Measurements from ENCODE around the gene EFNB2.
A peak's percentile ranks its signal among the peaks of the same experiment; 100 is the strongest.

Gene EFNB2, protein sequence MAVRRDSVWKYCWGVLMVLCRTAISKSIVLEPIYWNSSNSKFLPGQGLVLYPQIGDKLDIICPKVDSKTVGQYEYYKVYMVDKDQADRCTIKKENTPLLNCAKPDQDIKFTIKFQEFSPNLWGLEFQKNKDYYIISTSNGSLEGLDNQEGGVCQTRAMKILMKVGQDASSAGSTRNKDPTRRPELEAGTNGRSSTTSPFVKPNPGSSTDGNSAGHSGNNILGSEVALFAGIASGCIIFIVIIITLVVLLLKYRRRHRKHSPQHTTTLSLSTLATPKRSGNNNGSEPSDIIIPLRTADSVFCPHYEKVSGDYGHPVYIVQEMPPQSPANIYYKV

DNA sequence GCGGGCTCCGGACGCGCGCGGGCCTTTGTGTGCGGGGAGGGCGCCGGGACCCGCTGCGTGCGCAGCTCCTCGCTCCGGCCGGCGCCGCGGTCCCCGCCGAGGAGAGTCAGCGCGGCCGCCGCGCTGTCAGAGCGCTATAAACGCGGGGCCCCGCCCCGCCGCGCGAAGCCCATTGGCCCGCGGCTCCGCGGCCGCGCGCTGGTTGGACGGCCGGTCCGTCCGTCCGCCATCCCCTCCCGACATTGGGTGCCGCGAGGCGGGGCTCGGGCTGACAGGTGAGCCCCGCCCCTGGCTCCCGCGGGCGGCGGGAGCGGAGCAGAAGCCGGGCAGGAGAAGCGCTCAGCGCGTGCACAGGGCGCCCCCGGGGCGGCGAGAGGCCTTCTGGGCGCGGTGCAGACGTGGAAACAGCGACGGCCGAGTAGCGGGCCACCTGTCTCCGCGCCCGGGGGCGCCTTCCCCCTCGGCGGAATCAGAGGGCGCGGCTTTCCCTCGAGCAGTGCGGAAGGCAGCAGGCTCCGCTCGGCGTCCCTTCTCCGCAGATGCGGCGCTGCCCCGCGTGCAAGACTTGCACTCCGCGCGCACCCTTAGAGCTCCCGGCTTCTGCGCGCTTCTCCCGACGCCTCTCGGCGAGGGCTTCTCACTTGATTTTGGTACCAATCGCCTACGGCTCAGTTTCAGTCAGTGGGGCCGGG lies at the start of gene EFNB2:
Gene EFNB2 (minus strand): TSS at position 111 of the 692 bp plus-strand sequence. CDS start 698 bp downstream, outside the sequence.
- DNase-seq = peak; percentile 94

DNA sequence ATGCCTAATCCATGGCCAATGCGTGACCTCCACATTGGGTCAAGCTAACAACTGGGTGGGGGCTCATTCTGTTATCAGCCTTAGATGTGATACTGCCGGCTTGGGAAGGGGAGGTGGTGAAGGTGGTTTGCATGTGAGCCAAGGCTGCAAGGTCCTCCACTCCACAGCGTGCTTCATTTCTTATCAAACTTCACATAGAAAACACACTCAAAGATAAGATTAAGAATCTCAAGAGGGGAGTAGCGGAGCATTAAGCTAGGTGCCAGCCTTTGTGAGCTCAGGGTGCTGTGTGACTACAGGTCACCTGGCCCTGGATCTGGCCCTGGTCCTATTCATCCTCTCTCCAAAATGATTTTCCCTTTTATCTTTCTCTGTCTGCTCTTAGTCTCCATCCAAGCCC lies 45.8 kb upstream of the EFNB2 start:
- no peak for DNase-seq

DNA sequence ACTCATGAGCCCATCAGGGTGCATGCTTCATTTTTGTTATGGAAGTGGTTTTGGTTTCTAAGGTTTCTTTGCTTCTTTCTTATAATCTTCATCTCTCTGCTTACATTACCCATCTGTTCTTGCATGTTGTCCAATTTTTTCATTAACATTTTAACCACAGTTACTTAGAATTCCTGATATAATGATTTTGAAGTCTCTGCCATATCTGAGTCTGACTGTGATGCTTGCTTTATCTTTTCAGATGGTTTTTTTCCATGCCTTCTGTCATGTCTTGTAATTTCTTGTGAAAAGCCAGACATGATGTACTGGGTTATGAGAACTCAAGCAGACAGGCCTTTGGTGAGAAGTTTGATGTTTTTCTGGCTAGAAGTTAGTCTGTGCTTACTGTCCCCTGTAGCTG lies 40.4 kb upstream of the EFNB2 start:
- DNase-seq = no peak

DNA sequence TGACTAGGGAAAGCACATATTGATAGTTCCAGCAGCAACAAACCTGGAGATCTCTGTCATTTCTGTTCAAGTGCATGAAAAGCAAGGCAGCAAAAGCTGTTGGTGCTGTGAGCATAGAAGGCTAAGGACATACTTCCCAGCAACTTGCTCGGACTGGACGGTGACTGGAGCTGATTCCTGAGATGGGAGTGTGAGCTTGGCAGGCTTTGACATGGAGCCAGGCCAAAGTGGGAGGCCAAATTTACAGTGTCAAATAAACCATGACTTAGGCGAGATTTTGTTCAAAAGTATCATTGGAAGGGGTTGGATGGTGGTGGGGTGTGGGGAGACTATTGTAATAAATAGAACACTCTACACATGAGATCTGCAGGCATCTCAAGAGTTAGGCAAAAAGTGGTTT lies 38.4 kb upstream of the EFNB2 start:
- DNase-seq = no peak

DNA sequence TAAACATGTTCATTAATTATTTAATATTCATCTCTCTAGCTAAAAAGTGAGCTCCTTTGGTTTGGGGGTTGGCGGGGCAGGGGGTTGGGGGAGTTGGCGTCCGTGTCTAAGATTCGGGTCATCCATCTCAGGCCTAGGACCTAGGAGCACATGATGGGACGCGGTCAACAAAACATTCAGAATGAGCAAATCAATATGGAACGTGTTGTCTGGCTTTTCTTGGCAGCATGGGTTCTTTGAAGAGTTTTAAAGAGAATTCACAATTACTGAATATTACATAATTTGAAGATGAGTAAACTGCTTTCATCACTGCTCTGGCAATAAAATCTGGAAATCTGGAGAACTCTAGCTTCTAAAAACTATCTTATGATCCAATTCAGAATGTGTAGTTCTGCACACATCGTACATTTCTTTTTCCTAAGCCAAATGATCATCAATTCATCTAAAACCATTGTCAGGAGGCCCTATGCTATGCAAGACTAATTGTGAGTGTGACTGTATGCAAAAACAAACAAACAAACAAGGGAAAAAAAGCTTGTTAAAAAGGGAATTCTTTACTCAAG lies 37.9 kb upstream of the EFNB2 start:
- peak; percentile 46 for DNase-seq

DNA sequence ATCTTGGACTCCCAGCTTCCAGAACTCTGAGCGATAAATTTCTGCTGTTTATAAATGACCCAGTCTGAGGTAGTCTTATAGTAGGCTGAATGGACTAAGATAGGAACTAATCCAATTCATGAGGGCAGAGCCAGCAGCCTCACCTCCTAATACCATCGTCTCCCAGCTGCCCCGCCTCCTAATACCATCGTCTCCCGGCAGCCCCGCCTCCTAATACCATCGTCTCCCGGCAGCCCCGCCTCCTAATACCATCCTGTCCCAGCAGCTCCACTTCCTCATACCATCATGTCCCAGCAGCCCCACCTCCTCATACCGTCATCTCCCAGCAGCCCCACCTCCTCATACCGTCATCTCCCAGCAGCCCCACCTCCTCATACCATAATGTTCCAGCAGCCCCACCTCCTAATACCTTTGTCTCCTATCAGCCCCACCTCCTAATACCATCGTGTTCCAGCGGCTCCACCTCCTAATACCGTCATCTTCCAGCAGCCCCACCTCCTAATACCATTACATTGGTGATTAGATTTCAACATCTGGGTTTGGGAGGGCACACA lies 34.9 kb upstream of the EFNB2 start:
- DNase-seq = peak; percentile 41

DNA sequence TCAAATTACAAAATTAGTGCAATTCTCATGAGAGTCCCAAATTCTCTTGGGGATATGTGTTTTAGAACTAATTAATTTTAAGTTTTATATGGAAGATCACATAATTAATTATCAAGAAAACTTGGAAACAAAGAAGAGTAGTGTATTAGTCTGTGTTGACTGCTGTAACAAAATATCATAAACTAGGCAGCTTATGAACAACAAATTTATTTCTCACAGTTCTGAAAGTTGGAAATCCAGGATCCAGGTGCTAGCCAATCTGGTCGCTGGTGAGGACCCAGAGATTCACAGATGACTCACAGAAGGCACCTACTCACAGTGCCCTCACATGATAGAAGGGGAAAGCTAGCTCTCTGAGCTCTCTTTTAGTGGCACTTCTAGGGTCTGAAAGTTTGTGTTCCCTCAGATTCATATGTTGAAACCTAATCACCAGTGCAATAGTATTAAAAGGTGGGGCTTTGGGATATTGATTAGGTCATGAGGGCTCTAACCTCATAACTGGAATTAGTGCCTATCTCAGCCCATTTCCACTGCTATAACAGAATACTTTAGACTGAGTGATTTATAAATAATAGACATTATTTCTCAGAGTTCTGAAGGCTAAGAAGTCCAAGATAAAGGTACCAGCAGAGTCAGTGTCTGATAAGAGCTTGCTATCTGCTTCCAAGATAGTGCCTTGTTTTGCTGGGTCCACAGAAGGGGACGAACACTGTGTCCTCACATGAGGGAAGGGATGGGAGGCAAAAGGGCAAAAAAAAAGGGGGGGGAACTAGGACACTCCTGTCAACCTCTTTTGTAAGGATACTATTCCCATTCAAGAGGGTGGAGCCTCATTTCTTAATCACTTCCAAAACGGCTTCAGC lies 34.0 kb upstream of the EFNB2 start:
- no peak for DNase-seq

DNA sequence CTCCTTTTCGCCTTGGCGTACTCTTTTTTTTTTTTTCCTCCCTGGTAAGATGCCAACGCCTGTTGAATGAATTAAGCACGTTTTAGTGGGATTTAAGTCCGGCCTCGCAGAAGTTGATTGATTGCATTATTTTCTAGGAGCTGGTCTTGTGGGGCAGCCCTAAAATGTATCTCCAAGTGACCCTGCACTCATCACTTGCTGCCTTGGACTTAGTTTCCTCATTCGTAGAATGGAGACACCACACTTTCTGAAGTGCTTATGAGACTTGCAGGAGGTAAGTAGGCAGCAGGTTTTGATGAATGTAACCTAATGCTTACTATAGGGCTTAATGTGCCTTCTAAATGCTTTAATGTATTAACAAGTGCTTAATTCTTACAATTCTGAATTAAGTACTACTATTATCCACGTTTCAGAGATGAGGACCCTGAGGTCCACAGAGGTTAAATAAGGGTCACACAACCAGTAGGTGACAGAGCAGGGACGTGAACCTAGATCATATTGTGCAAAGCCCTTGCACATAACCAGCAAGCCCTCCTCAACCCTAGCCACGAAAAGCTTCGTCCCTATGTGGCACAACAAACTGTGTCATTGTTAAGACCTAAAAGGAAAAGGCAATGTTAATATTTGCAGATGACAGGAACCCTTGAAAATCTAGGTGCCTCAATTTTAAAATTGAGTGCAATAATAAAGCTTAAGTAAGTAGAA lies 33.0 kb upstream of the EFNB2 start:
- no peak for DNase-seq

DNA sequence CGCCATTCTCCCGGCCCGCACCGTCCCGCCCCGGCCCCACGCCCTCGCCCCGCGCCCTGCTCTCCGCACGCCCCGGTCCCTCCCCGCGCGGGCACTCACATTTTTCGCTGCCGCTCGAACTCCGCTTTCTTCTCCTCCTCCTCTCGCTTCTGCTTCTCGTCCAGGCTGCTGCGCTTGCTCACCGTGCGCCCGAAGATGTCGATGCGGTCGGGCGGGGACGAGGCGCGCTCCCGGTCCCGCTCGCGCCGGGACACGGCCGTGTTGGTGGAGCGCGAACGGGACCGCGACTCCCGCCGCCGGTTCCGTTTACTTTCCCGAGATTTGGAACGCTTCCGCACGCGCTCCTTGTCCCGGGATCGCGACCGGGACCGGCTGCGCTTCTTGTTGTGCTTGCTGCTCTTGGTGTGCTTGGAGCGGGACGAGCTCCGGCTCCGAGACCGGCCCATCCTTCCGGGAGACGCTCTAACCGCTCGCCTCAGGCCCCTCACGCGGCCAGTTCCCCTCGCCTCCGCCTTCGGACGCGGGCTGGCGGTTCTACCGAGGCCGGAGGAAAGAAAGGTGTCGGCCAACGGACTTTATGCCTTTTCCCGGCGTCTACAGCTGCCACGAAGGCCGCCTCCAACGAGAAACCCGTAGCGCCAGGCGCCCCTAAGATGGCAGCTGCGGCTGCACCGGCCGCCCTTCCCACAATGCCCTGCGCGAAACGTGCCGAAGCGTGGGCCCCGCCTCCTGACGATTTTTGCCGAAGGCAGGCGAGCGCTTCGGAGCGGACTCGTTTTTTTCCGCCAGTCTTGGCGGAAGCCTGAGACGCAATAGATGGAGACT lies 32.2 kb upstream of the EFNB2 start, which contains the start of gene ARGLU1:
Gene ARGLU1 (minus strand): TSS at position 664 of the 825 bp plus-strand sequence. CDS start 218 bp downstream, at position 446.
- peak; percentile 90 for DNase-seq

DNA sequence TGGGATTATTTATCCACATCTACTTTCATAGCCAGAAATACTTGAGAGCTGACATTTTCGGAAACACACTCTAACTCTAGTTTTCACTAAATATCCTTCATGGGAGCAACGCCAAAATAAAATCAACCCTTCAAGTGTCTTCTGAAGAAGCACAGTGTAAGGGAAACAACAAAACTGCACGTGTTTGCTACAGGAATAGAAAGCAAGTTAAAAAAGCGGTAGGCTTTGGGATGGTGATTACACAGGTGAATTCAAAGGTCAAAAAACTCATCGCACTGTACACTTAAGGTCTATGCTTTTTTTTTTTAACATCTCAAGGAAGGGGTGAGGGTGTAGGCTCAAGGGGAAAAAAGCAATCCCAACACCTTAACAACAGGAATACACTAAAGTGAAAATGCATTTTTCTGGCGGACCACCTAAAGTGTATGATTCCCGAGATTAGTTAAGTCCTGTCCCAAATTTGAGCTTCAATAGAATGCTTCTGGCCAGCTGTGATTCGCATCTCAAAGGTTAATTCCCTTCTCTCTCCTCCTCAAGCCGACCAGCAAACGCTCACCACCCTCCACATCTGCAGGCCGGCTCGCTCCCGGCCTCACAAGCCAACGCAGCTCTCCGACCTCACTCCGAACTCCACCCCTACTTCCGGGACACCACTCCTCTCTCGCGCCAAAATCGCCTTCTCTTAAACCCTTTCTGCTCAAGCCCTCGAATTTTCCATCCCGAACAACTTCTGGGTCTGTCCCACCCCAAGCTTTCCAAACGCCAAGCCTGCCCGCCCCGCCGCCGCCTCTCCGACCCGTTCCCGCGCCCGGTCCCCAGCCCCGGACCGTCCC lies 31.4 kb upstream of the EFNB2 start:
- DNase-seq = peak; percentile 42

DNA sequence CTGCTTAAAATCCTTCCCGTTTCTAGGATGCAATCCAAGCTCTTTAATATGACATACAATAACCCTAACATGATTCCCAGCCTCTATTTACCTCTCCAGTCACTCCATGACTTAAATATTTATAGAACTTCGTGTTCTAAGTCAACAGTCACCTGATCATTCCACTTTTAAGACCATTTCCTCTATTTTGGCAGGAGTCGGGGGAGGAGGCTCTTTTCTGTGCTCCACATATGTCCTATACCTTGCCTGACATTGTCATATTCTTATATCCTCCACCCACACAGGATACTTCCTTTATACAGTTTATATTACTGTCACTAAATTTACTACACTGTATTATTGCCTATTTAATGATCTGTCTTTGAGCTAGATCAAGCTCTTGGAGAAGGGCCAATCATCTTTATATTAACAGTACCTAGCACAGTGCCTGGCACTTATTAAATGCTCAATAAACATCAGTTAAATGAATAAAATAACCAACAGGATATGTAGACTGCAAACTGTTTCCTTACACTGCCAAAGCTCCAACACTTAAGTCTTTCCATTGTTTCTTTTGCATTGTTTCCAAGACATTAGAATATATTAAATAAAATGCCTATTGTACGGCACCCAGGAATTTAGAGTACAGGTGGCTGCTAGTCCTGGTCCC lies 29.8 kb upstream of the EFNB2 start:
- no peak for DNase-seq

DNA sequence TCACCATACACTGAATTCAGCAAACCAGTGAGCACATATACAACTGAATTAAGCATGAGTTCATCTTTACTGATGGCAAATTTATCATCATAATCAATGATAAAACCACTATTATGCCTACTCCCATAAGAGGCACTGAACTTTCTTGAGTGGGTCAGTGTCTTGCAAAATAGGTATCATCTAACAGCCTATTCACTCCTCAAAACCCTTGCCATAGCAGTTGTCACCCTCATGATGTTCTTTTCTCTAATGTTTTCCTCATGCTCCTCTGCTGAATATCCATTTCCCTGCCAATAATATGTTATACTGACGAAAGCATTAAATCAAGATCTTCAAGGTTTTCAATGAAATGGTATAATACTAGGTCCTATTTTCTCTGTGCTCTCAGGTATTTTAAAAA lies 26.8 kb upstream of the EFNB2 start:
- DNase-seq = no peak

DNA sequence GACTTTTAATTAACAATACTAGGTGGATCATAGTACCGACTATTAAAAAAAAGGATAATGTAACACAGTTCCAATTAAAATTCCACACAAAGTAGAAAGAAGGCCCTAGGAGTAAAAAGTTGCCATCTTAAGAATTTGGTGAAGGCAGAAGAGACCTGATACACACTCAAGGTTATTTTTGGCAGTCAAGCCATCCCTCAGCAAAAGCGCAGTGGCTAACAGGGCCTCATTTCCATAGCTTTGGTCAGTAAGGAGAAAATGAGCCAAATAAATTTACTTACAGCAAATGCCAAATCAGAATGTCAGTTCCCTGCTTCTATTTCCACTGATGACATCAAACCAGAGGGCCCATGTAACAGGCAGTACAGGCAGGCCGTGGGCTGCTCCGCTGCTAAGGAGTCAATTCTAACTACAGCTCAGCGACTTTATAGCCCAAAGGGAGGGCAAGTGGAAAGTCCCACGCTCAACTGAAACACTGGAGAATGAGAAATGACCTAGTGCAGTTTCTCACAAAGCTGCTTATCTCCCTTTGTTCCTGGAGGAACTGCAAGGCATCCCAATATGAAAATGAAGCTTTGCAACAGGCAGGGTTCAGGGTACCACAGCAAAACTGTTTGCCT lies 26.2 kb upstream of the EFNB2 start:
- DNase-seq = no peak

DNA sequence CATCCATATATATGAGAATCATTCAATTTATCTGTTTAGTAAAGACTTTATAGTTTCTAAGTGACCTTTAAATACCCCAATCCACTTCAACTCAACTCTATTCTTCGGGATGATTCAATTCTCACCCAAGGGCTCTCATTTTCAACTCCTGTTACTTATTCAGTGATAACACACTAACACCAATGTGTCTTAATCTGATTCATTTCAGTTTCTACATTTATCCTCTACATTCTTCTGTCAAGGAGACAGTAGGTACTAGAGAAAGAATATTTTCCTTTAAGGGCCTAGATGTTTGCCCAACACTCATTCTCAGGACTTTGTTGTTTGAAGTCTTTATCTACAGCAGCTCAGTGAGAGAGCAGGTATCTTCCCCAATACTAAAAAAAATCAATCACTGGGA lies 25.4 kb upstream of the EFNB2 start:
- no peak for DNase-seq

DNA sequence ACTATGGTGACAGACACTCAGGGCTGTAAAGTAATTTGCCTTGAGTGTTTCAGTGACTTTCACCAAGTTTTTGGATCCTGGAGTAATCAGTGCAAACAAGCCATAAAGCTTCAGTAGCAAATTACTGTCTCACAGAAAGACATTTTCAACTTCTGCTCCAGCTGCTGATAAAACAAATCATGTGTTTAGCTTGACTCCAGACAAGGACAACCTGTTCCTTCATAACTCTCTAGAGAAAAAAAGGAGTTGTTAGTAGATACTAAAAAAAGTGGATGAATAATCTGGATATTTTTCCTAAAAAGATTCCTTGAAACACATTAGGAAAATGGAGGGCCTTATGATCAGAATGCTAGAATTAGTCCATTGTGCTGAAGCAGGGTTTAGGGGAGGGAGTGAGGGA lies 23.1 kb upstream of the EFNB2 start:
- DNase-seq = no peak

DNA sequence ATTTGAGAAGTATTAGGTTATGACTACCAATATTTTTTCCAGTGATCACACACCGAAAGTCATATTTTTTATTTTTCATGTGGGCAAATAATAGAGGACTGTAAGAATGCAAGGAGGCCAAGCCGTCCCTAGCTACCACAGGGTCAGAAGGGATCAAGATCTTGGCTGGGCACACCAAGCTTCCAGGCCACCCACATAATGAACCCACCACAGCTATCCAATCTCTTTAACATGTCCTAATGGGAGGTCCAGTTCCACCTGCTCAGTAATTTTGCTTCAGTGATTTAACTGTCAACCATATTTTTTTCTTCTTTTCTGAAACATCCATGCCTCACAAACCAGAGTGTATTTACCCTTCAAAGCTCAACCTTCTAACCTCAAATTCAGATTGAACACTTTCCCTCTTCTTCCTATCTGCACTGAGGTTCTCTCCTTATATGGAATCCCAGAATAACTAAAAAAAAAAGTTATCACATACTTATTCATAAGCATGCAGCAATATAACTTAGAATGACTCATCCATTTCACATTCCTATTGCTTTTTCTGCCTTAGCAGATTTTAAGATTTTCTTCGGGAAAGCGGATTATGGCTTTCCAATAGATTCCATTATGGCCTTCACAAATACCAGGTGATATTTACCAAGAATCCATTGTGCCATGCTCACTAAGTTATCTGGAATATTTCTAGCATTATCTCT lies 20.3 kb upstream of the EFNB2 start:
- DNase-seq = peak; percentile 48

DNA sequence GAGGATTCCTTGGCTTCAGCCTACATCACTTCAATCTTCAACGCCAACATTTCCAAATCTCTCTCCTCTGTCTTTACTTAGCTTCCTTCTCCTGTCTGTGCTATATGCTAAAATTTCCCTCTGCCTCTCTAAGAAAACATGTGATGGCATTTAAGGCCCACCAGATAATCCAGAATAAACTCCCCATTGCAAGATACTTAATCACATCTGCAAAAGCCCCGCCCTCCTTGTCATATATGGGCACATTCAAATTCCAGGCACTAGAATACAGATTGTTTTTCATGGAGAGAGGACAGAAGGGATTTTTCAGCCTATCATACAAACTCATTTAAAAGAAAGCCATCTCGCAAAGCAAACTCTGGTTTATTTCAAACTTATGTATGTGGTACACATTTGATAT lies 16.3 kb upstream of the EFNB2 start:
- no peak for DNase-seq

DNA sequence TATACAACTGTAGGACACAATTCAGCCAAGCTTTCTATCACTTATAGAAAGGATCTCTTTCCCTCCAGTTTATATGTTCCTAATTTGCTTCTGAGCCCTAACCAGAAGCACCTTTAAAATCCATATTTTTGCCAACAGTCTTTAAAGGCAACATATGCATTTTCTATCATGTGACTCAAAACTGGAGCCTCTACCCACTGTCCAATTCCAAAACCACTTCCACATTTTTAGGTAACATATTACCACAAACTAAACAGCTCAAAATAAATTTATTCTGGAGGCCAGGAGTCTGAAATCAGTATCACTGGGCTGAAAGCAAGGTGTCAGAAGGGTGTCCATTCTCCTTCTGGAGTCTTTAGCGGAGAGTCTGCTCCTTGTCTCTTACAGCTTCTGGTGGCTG lies 15.9 kb upstream of the EFNB2 start:
- DNase-seq = no peak

All from fibroblast of skin of right quadriceps (primary cell).